Adipose tissue (tissue), 3 donors: ENCODE measurements around the gene SUGCT. TPM values are rescaled to one million over a fixed set of nuclear protein-coding genes. Genes with fewer than 3 reads are reported as not detected.
"Not testable (repeated sequence)": the region's sequence is repeated elsewhere in the genome, so short reads cannot be mapped to it uniquely, and the experiment has no call there.

Experiments
- H3K27ac ChIP-seq: one replicate; pipeline ENCODE4 v1.5.1; 2013; ENCODE audit warnings: low read depth, low read length
- WGBS, 3 donors: extraction: QIAGEN DNeasy Blood & Tissue Kit; methylation state at CpG; one replicate each; pipeline ENCODE4 v1.1.7; 2013; 5-methylcytosine and 5-hydroxymethylcytosine counted together
- polyA plus RNA-seq, 3 donors: library from polyadenylated mRNA; stranded (reverse); fragments of 200-250 nt; gene quantifications; one replicate each; pipeline ENCODE4 v1.2.3, GENCODE V29; 2013
- donor health status: healthy with polysubstance abuse.
- donor health status: Bipolar disorder and iron deficiency.
- donor health status: healthy.

Gene SUGCT
- polyA plus RNA-seq, 3 donors, result 0.75 to 4.2 (median 1.9) TPM

DNA sequence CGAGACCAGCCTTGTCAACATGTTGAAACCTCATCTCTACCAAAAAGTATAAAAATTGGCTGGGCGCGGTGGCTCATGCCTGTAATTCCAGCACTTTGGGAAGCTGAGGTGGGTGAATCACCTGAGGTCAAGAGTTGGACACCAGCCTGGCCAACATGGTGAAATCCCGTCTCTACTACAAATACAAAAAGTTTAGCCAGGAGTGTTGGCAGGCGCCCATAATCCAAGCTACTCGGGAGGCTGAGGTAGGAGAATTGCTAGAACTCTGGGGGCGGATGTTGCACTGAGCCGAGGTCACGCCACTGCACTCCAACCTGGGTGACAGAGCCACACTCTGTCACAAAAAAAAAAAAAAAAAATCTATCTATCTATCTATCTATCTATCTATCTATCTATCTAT is 279.9 kb downstream of the SUGCT start:
- WGBS, 3 donors, result 84 to 96% (median 93%) methylated on average over 9 of the region's 9 CpGs
- H3K27ac ChIP-seq, result not testable (repeated sequence)

GRCh38 chr7:40418448-40418847 is 283.6 kb downstream of the SUGCT start:
- 90 to 100% (median 92%) methylated on average over 1 of the region's 1 CpG for WGBS, 3 donors
- no peak overlapping the region for H3K27ac ChIP-seq

DNA sequence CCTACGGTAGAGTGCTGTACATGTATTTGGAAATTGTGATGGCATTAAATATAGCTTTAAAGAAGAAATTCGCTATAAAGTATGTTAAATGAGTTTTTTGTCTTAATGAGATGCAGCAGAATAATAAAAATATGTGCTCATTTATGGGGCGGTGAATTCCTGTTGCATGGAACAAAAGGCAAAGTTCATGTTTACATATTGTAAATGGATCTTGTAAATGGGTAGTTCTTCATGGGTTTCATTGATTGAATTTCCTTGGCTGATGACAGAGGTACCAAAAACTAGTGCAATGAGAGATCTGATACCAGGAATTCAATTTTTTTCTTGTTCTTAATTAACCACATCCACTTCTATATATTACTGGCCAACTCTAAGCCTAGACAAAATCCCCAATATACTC is 284.2 kb downstream of the SUGCT start:
- H3K27ac ChIP-seq, result no peak overlapping the region
- 87 to 93% (median 89%) methylated on average over 3 of the region's 3 CpGs for WGBS, 3 donors

DNA sequence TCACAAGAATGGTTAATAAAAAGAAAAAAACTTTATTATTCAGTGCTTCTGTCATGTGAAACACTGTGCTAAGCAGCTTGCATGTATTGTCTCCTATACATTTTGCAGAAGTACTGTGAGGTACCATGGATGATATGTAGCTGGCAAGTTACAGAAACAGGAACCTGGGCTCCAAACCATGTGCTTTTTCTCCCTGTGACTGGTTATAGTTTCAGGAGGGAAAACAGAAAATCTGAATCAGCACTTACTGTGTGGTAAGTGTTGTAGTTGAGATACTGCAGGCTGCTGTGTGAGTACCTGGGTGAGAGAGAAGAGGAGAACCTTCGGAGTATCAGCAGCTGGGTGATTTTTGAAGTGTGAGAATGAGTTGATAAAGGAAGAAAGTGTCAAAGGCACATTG is 285.0 kb downstream of the SUGCT start:
- 0% methylated on average over 1 of the region's 1 CpG for WGBS, 3 donors

GRCh38 chr7:40421433-40421832 is 286.6 kb downstream of the SUGCT start:
- no peak overlapping the region for H3K27ac ChIP-seq
- WGBS, 3 donors, result 96 to 98% (median 97%) methylated on average over 1 of the region's 1 CpG

More for the DNA sequence above, 285.0 kb downstream of the SUGCT start:
- H3K27ac ChIP-seq, result no peak overlapping the region

GRCh38 chr7:40425696-40426095 is 290.9 kb downstream of the SUGCT start:
- H3K27ac ChIP-seq, result no peak overlapping the region
- 85 to 95% (median 87%) methylated on average over 2 of the region's 2 CpGs for WGBS, 3 donors

- WGBS, 3 donors, result 53 to 71% (median 56%) methylated on average over 1 of the region's 1 CpG
- H3K27ac ChIP-seq, result no peak overlapping the region
These were observed 293.6 kb downstream of the SUGCT start for GRCh38 chr7:40428421-40428820.

DNA sequence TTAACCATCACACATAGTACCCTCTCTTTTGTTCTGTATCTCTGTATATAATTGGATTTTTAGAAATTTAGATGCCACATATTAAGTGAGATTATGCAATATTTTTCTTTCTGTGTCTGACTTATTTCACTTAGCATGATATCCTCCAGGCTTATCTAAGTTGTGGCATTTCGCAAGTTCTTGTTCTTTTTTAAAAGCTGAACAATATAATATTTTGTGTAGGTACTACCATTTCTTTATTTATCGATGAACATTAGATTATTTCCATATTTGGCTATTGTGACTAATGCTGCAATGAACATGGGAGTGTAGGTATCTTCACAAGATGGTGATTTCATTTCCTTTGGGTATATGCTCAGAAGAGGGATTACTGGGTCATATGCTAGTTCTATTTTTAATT is 295.0 kb downstream of the SUGCT start:
- no peak overlapping the region for H3K27ac ChIP-seq
- 91 to 92% (median 92%) methylated on average over 2 of the region's 2 CpGs for WGBS, 3 donors

- 96 to 100% (median 98%) methylated on average over 2 of the region's 2 CpGs for WGBS, 3 donors
- no peak overlapping the region for H3K27ac ChIP-seq
These were observed 297.2 kb downstream of the SUGCT start for GRCh38 chr7:40432046-40432445.

DNA sequence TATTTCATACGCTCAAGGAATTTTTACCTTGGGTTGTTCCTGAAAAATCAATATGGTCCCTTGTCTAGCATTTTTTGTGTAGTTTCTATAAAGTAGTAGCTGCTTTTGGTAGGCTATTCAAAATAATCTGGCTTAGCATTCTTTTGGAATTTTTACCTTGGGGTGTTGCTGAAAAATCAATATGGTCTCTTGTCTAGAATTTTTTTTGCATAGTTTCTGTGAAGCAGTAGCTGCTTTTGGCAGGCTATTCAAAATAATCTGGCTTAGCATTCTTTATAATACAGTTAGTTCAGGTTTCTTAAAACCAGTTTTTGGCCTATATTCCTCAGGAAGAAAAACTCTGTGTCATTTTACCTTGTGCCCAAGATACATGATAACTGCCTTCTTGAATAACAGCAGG is 301.9 kb downstream of the SUGCT start:
- WGBS, 3 donors, result 70 to 99% (median 97%) methylated on average over 1 of the region's 1 CpG
- H3K27ac ChIP-seq, result no peak overlapping the region

GRCh38 chr7:40437498-40437897 is 302.7 kb downstream of the SUGCT start:
- 38 to 89% (median 41%) methylated on average over 1 of the region's 1 CpG for WGBS, 3 donors
- H3K27ac ChIP-seq, result no peak overlapping the region

DNA sequence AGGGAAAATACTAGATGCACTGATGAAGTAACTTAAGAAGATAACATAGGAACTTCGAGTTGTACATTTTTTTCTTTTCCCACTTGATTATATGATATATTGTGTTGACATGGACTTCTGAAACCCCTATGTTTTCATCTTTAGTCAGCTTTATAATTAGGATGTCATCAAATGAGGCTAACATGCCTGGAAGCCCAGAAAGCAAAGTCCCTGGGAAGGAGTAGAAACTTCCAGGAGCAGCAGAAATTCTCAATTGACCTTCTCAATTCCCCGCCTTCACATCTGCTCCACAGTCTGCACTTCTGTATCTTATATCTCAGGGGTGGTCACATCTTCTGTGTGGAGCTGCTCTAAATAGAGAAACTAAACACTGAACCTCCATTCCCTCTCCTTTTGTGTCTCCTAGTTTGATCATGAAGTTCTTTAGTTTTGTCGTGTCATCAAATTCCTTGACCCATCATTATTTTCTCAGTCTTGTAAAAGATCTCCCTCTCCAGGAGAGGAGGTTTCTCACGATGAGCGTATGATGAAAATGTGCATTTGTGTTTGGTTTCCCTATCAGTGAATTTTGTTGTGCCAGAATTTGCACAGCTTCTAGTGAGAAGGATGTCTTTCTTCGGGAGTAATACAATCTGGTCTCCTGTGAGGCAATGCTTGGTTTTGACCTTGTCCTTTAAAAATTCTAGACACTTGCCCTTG is 303.3 kb downstream of the SUGCT start:
- 82 to 92% (median 89%) methylated on average over 6 of the region's 6 CpGs for WGBS, 3 donors
- H3K27ac ChIP-seq, result no peak overlapping the region

DNA sequence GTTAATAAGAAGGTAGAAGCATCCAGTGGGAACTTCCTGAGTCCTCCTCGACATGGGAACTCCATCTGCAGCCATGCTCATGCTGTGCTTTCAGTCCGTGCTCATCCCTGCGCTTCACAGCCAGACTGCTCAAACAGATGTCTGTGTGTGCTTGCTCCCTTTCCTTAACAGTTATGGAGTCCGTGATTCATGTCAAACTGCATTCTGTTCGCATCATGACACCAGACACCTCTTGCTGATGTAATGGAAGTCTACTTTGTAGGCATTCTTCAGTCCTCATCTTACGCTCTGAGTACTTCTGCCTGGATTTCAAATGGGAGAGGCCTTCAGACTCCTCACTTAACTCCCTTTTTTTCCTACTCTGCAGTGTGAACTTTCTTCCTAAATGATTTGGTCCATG is 304.9 kb downstream of the SUGCT start:
- WGBS, 3 donors, result 84 to 94% (median 91%) methylated on average over 6 of the region's 6 CpGs
- no peak overlapping the region for H3K27ac ChIP-seq

DNA sequence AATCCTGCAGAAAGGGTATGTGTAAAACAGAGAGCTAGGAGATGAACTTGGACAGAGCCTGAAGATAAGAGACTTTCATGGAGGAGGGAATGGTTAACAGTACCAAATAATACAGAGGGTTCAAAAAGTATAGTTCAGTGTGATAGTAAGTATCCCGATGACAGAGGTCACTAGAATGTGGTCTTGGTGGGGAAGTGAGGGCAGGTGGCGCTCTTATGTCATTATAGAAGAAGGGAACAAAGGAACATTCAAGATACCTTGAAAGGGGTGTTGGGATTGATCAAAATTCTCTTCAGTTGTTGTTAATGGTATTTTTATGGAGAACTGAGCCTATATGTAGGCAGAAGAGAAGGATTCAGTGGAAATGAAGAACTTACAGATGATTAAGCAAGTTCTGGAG is 312.5 kb downstream of the SUGCT start:
- WGBS, 3 donors, result 83 to 87% (median 87%) methylated on average over 2 of the region's 2 CpGs
- no peak overlapping the region for H3K27ac ChIP-seq

- no peak overlapping the region for H3K27ac ChIP-seq
These were observed 320.7 kb downstream of the SUGCT start for GRCh38 chr7:40455485-40455884.

DNA sequence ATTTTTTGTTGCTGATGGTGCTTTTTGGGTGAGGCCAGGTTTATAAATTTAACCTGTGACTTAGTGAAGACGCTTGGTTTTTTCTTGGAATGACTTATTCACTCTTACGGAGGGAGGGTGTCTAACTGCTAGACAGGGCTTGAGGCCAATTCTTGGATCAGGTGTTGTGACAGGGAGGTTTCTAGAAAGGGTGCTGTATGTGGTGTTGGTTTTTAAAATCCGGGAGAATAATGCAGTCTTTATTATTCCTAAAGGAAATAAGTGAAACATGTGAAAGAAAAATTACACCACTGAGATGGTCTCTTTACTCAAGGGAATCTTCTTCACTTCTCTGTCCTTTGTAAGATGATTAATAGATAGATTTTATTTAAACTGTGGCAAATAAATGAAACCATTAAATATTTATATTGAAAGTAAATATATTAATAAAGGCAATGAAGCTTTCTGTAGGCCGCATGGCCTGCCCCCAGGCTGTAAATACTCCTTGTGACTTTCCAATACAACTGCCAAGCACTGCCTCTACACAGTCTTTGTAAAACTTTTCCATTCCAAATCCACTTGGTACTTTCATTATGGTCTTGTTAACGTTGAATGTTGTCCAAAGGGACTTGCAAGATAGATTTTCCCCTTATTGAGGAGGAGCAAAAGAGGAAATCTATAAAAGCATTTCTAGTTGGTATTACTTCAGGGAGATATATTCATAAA is 323.1 kb downstream of the SUGCT start:
- 81 to 87% (median 84%) methylated on average over 5 of the region's 5 CpGs for WGBS, 3 donors
- no peak overlapping the region for H3K27ac ChIP-seq

- H3K27ac ChIP-seq, result no peak overlapping the region
- WGBS, 3 donors, result 39 to 65% (median 65%) methylated on average over 4 of the region's 4 CpGs
These were observed 328.6 kb downstream of the SUGCT start for GRCh38 chr7:40463446-40463845.

- H3K27ac ChIP-seq, result no peak overlapping the region
- WGBS, 3 donors, result 66 to 81% (median 76%) methylated on average over 4 of the region's 4 CpGs
These were observed 334.4 kb downstream of the SUGCT start for GRCh38 chr7:40468891-40469864.

DNA sequence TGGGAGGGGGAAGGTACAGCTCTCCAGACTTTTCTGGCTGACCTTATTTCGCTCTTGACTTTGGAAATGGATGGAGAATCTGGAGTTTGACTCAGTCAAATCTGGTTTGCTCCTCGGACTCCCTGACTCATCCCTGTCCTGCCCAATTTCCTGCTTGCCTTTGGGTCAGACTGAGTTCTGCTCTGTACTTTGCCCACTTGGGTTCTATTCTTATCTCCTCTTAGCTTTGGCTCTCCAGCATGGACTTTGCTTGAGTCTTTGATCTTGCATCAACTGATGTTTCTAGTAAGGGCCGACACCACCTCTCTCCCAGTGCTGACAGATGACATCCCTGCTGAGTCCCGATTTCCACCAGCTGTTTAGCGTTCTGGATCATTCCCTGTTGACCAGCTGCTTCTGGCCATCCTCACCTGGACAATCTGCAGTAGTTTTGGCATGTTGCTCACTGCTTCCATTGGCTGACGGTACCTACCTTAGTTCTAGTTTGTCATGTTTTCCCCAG is 335.3 kb downstream of the SUGCT start:
- WGBS, 3 donors, result 67 to 82% (median 74%) methylated on average over 6 of the region's 6 CpGs
- no peak overlapping the region for H3K27ac ChIP-seq
